ENCODE measurements around the gene CBFA2T2.

Gene CBFA2T2

GRCh38 chr20:33670715-33671499 lies 181.0 kb downstream of the CBFA2T2 start:
- peaks cover 67% of the 10 kb centered on the region for H3K4me1 Mint-ChIP-seq
- no peak for DNase-seq
- no peaks in the 10 kb centered on the region for H3K27me3 Mint-ChIP-seq
- CTCF ChIA-PET, result interaction anchor here (0.8 to 1.0 kb wide), 2 partner anchors 10 to 214 kb away, joined by 3 read pairs; no protein-coding TSS in a partner anchor
- no peak overlapping the region for H3K27ac Mint-ChIP-seq
- no peaks in the 10 kb centered on the region for H3K9me3 Mint-ChIP-seq
- H3K4me3 Mint-ChIP-seq, result no peak overlapping the region
- peaks cover 48% of the 10 kb centered on the region for H3K36me3 Mint-ChIP-seq

GRCh38 chr20:33671573-33672288 lies 181.8 kb downstream of the CBFA2T2 start:
- peaks cover 54% of the 10 kb centered on the region for H3K36me3 Mint-ChIP-seq
- CTCF ChIA-PET, result interaction anchor here (0.7 to 1.0 kb wide), 3 partner anchors 9 to 214 kb away, joined by 3 read pairs; no protein-coding TSS in a partner anchor
- H3K4me1 Mint-ChIP-seq, result peaks cover 66% of the 10 kb centered on the region
- H3K27me3 Mint-ChIP-seq, result no peaks in the 10 kb centered on the region
- H3K27ac Mint-ChIP-seq, result no peak overlapping the region
- no peak for DNase-seq
- no peak overlapping the region for H3K4me3 Mint-ChIP-seq
- no peaks in the 10 kb centered on the region for H3K9me3 Mint-ChIP-seq

- Mint-ChIP-seq H3K27ac (peak overlapping the region; percentile 56), H3K9me3 (no peaks in the 10 kb centered on the region), H3K4me1 (peaks cover 68% of the 10 kb centered on the region), H3K36me3 (peaks cover 59% of the 10 kb centered on the region), H3K4me3 (peak overlapping the region; percentile 90), H3K27me3 (no peaks in the 10 kb centered on the region)
- CTCF ChIA-PET, result interaction anchor here (0.7 to 1.2 kb wide), 2 partner anchors 13 to 48 kb away, joined by 3 read pairs; no protein-coding TSS in a partner anchor
- no peak for DNase-seq
Measured at GRCh38 chr20:33672426-33673113, 182.7 kb downstream of the CBFA2T2 start.

GRCh38 chr20:33673114-33673409 lies 183.2 kb downstream of the CBFA2T2 start:
- H3K27me3 Mint-ChIP-seq, result no peaks in the 10 kb centered on the region
- DNase-seq, result no peak
- H3K27ac Mint-ChIP-seq, result peak overlapping the region; percentile 56
- CTCF ChIA-PET, result interaction anchor here (0.8 to 1.2 kb wide), 2 partner anchors 9 to 12 kb away, joined by 3 read pairs; no protein-coding TSS in a partner anchor
- H3K4me3 Mint-ChIP-seq, result peak overlapping the region; percentile 90
- H3K9me3 Mint-ChIP-seq, result no peaks in the 10 kb centered on the region
- H3K4me1 Mint-ChIP-seq, result peaks cover 72% of the 10 kb centered on the region
- H3K36me3 Mint-ChIP-seq, result peaks cover 64% of the 10 kb centered on the region

GRCh38 chr20:33673410-33674293 lies 183.8 kb downstream of the CBFA2T2 start:
- H3K4me1 Mint-ChIP-seq, result peaks cover 72% of the 10 kb centered on the region
- H3K36me3 Mint-ChIP-seq, result peaks cover 64% of the 10 kb centered on the region
- no peaks in the 10 kb centered on the region for H3K27me3 Mint-ChIP-seq
- H3K9me3 Mint-ChIP-seq, result no peaks in the 10 kb centered on the region
- H3K4me3 Mint-ChIP-seq, result peak overlapping the region; percentile 90
- DNase-seq, result no peak
- H3K27ac Mint-ChIP-seq, result peak overlapping the region; percentile 88
- CTCF ChIA-PET, result interaction anchor here (0.8 to 1.2 kb wide), 2 partner anchors 10 to 12 kb away, joined by 3 read pairs; no protein-coding TSS in a partner anchor

GRCh38 chr20:33674294-33675135 lies 184.6 kb downstream of the CBFA2T2 start, which contains the start of gene NECAB3:
TSS of gene NECAB3 (minus strand) at chr20:33674428. CDS start at chr20:33674352, 76 bp downstream.
- peaks cover 74% of the 10 kb centered on the region for H3K4me1 Mint-ChIP-seq

GRCh38 chr20:33675136-33675959 lies 185.5 kb downstream of the CBFA2T2 start:
- DNase-seq, result no peak
- H3K36me3 Mint-ChIP-seq, result peaks cover 60% of the 10 kb centered on the region
- H3K27ac Mint-ChIP-seq, result peak overlapping the region; percentile 78
- H3K9me3 Mint-ChIP-seq, result no peaks in the 10 kb centered on the region
- CTCF ChIA-PET, result interaction anchor here (0.7 kb wide), 1 partner anchor 12 kb away, joined by 3 read pairs; no protein-coding TSS in a partner anchor
- no peaks in the 10 kb centered on the region for H3K27me3 Mint-ChIP-seq
- H3K4me3 Mint-ChIP-seq, result peak overlapping the region; percentile 70
- H3K4me1 Mint-ChIP-seq, result peaks cover 77% of the 10 kb centered on the region

More at GRCh38 chr20:33674294-33675135, 184.6 kb downstream of the CBFA2T2 start, which contains the start of gene NECAB3:
- peak within 1 kb of the TSS; percentile 88 for H3K27ac Mint-ChIP-seq
- peaks cover 64% of the 10 kb centered on the region for H3K36me3 Mint-ChIP-seq
- CTCF ChIA-PET, result interaction anchor here (0.7 kb wide), 1 partner anchor 13 kb away, joined by 3 read pairs; no protein-coding TSS in a partner anchor
- no peaks in the 10 kb centered on the region for H3K9me3 Mint-ChIP-seq
- DNase-seq, result peak; percentile 75
- H3K4me3 Mint-ChIP-seq, result peak within 1 kb of the TSS; percentile 90
- H3K27me3 Mint-ChIP-seq, result no peaks in the 10 kb centered on the region

- peaks cover 63% of the 10 kb centered on the region for H3K36me3 Mint-ChIP-seq
- H3K4me3 Mint-ChIP-seq, result peak overlapping the region; percentile 28
Measured at GRCh38 chr20:33676121-33676520, 186.2 kb downstream of the CBFA2T2 start.

GRCh38 chr20:33676652-33677645 lies 187.1 kb downstream of the CBFA2T2 start:
- Mint-ChIP-seq H3K4me3 (no peak overlapping the region), H3K27ac (peak overlapping the region; percentile 95), H3K36me3 (peaks cover 65% of the 10 kb centered on the region), H3K4me1 (peaks cover 88% of the 10 kb centered on the region), H3K9me3 (no peaks in the 10 kb centered on the region), H3K27me3 (no peaks in the 10 kb centered on the region)
- no peak for DNase-seq
- CTCF ChIA-PET, result interaction anchor here (5.2 kb wide), 1 partner anchor 9 kb away, joined by 43 read pairs; the partner anchor contains the start of gene ACTL10

More at GRCh38 chr20:33676121-33676520, 186.2 kb downstream of the CBFA2T2 start:
- DNase-seq, result no peak
- CTCF ChIA-PET, result no interaction called here
- Mint-ChIP-seq H3K9me3 (no peaks in the 10 kb centered on the region), H3K27me3 (no peaks in the 10 kb centered on the region), H3K4me1 (peaks cover 84% of the 10 kb centered on the region), H3K27ac (peak overlapping the region; percentile 78)

GRCh38 chr20:33677991-33678702 lies 188.3 kb downstream of the CBFA2T2 start:
- no peaks in the 10 kb centered on the region for H3K9me3 Mint-ChIP-seq
- no peaks in the 10 kb centered on the region for H3K27me3 Mint-ChIP-seq
- peak overlapping the region; percentile 95 for H3K27ac Mint-ChIP-seq
- CTCF ChIA-PET, result interaction anchor here (1.3 to 5.2 kb wide), 2 partner anchors 10 to 12 kb away, joined by 4 to 43 read pairs; partner anchors contain the start of gene ACTL10
- peaks cover 67% of the 10 kb centered on the region for H3K36me3 Mint-ChIP-seq
- DNase-seq, result no peak
- peak overlapping the region; percentile 47 for H3K4me3 Mint-ChIP-seq
- peaks cover 88% of the 10 kb centered on the region for H3K4me1 Mint-ChIP-seq

Measured in activated naive CD4-positive, alpha-beta T cell treated with anti-CD3 and anti-CD28 coated beads, Interleukin-2, amount 10 ng/mL, durations not matched to agents 7 days and 5 days (primary cell).